Mucosa of gallbladder (tissue), 1 donor: ENCODE measurements around the gene CDK3. TPM values are rescaled to one million over a fixed set of nuclear protein-coding genes. Genes with fewer than 3 reads are reported as not detected.

Experiments used
- DNase-seq: peaks from one replicate; pipeline ENCODE4 v3.0.0-alpha.2; 2020; ENCODE audit warnings: low spot score
- total RNA-seq: library from RNA; stranded (reverse); gene quantifications from one replicate; pipeline ENCODE4 v1.2.1, GENCODE V29; 2021
- donor health status: DM: no; HTN: no; CAD: no.

Gene CDK3
- total RNA-seq, 1 donor from 2014 or later, result 11.9 TPM

GRCh38 chr17:75991396-75991795 is 9.3 kb upstream of the CDK3 start:
- DNase-seq, result no peak

- no peak for DNase-seq
Measured at GRCh38 chr17:75994802-75995370, 5.8 kb upstream of the CDK3 start.

DNA sequence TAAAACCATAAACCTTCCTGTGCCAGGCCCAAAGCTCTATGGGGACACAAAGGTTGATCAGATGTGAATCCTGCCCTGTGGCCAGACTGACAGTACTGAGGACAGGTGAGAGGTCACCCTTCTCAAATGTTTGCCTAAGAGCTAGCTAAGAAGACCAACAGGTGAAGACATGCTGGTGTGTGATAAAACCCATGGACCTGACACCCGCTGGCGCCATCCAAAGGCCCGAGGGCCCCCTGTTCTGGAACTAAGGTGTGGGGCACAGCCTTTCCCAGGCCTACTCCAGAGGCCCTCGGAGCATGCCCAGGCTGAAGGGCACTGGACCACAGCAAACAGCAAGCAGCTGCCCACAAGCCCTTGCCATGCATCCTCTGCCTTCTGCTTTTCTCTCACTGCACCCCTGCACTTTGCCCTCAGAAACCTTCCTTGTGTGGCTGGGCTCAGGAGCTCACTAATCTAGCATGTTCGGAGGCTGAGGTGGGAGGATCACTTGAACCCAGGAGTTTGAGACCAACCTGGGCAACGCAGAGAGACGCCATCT is 5.2 kb upstream of the CDK3 start:
- no peak for DNase-seq

DNA sequence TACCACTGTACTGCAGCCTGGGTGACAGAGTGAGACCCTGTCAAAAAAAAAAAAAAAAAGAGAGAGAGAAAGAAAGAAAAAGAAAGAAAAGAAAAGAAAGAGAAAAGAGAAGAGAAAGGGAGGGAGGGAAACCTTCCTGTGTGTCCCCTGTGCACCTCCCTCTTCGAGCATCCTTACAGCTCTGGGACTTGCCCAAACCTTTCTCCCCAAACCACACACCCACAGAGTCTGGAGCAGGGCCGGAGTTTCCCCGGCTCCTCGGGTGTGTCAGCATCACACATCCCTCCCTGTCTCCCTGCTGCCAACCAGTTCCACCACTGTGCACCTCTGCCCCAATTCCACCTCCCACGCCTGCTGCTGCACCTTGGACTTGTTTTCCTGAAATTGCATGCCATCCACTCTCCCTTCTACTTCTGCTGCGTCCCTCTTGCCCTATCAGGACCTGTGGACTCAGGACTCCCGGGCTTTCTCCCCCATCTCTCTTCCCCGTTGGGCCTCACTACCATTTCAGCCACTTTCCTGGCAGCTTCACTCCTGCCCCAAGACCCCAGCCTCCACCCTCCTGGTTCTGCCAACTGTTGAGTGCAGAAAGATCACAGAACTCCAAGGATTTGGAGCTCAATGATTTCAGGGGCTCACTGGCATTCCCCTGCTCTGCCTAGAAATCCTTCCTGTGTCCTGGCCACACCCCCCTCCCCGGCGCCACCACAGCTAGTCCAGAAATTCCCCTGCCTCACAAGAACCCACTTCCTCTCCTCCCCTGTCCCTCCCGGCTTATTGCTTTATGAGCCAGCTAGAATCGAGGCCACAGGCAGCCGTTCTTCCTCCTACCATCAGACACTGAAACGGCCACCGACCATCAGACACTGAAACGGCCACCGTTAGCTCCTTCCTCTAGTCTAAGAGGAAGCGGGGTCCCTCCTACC is 3.7 kb upstream of the CDK3 start:
- DNase-seq, result peak; percentile 59

- DNase-seq, result no peak
Measured at GRCh38 chr17:75998327-75998795, 2.3 kb upstream of the CDK3 start.

- DNase-seq, result no peak
Measured at GRCh38 chr17:76000016-76000754, 470 bp upstream of the CDK3 start.

DNA sequence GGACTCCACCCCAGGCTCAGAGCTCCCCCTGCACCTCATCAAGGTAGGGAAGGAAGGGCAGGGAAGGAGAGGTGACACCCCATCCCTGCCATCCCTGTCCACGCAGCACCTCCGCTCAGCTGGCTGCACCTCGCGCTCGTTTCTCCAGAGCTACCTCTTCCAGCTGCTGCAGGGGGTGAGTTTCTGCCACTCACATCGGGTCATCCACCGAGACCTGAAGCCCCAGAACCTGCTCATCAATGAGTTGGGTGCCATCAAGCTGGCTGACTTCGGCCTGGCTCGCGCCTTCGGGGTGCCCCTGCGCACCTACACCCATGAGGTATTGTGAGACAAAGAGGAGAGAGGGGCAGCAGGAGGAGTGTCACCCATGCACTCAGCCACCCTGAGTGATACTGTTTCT is 1.4 kb downstream of the CDK3 start:
- no peak for DNase-seq

- no peak for DNase-seq
Measured at GRCh38 chr17:76003915-76004314, 3.3 kb downstream of the CDK3 start.

DNA sequence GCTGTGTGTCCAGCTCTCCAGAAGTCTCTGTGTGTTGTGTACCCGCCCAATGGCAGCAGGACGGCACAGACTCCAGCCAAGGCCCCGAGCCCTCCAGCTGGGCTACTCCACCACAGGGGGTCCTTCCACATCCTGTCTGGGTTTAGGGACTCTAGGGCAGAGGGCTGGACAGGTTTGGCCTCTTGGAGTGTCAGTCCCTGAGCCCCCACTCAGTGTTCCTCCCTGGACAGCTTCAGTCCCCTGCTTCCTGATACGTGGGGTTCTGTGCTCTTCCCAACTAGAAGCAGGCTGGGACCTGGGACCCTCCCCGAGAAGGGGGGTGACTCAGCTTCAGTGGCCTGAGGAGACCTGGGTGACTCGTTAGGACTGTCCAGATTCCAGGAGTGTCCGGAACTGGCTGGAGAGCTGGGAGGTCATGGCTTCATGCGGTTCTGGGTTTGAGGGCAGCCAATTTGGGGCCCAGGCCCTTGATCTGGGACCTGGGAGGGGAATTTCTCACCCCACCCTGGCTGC is 4.2 kb downstream of the CDK3 start:
- no peak for DNase-seq

GRCh38 chr17:76005263-76006149 is 4.9 kb downstream of the CDK3 start:
- peak; percentile 78 for DNase-seq

DNA sequence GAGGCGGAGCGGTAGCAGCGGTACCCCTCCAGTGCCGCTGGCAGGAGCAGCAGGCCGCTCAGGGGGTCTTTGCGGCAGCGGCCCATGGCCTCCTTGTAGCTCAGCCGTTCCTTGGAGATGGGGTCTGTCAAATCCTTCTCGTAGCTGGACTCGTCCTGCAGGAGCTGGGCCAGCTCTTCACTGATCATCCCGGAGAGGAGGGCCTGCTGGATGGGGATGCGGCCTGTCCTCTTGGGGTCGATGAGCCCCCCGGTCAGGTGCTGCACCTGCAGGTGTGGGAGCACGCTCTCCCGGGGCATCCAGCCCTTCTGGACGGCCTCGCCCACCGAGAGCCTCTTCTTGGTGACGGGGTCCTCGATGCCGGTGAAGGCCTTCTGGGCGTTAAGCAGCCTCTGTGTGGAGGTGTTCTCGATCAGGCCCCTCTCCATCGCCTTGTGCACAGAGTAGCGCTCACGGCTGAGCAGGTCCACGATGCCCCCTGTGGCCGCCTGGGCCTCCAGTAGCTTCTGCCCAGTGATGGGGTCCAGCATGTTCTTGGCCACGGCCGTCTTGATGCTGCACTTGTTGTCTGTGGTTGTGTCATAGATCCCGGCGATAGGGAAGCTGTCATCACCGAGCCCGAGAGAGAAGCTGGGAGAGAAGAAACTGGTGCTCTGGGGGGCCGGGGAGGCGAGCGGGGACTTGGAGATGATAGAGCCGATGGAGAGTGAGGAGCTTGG is 6.6 kb downstream of the CDK3 start:
- no peak for DNase-seq

DNA sequence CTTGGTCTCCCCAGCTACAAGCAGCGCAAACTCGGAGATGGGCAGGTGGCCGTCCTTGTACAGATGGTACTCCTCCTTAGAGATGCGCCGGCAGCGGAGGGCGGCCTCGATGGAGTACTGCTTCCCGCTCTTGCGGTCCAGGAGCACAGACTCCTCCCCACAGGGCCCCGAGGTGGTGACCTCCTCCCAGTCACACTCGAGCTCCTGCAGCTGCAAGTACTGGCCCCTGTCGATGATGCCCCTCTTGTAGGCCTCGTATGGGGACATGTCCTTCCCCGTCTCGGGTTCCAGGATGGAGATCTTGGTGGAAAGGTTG is 7.2 kb downstream of the CDK3 start:
- no peak for DNase-seq

GRCh38 chr17:76008208-76008607 is 7.6 kb downstream of the CDK3 start:
- no peak for DNase-seq

DNA sequence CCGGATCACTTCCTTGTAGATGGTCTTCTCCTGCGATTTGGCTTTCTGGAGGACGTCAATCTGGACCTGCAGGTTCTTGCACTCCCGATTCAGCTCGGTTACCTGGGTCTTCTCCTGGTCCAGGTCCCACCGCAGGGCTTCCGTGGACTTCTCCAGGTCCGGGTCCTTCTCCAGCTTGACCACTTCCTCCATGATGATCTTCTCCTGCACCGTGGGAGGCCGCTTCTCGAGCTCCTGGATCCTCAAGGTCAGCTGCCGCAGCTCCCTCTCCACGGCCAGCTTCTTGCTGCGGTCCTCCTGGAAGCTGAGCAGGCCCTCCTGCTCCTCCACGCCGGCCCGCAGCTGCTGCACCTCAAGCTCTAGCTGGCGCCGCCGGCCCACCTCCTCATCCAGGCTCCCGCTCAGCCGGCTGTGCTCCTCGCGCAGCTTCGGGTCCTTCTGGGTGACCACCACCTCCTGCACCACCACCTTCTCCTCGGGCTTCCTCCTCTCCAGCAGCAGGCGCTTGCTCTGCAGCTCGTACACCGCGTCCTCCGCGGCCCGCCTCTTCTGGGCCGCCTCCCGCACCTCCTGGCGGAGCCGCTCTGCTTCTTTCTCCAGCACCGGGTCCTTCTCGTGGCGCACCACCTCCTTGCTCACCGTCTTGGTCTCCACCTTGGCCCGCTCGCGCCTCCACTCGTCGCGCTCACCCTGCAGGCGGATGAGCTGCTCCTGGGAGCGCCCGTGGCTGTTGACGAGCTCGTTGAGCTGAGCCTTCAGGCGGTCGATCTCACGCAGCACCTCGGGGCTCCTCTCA is 8.2 kb downstream of the CDK3 start:
- no peak for DNase-seq

DNA sequence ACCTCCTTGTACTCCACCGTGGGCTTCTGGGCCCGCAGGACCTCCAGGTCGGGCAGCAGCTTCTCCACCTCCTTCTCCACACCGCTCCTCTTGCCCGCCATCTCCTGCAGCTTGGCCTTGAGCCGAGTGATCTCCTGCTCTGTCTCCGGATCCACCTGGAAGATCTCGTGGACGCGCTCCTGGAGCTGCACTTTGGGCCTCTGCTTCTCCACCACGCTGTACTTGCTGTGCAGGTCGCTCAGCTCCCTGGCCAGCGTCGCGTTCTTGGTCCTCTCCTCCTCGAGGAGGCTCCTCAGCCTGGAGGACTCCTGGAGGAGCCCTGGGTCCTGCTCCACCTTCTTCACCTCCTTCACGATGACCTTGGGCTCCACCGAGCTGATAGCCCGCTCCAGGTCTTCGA is 8.8 kb downstream of the CDK3 start:
- no peak for DNase-seq

DNA sequence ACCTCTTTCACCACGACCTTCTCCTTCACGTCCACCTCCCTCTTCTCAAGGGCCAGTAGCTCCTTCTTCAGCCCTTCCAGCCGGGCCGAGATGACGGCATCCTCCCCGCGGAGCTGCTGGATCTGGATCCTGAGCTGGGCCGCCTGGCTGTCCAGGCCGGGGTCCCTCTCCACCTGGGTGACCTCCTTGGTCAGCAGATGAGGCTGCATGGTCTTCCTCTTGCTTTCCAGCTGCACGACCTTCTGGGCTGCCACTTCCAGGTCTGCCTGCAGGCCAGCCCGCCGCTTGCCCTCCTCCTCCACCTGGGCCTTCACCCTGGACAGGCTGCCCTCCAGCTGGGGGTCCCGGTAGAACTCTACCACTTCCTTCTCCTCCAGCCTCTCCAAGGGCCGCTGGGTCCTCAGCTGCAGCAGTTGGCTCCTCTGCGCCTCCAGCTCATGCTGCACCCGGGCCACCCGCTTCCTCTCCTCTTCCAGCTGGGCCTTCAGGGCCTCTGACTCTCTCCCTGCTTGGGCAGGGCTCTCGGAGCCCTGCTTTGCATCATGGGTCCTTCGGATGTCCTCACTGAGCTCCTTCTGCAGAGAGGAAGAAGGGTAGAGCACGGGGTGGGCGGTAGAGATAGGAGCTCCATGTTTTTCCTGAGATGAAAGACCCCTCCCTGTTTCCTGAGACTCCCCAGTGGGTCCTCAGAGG is 9.5 kb downstream of the CDK3 start:
- no peak for DNase-seq

DNA sequence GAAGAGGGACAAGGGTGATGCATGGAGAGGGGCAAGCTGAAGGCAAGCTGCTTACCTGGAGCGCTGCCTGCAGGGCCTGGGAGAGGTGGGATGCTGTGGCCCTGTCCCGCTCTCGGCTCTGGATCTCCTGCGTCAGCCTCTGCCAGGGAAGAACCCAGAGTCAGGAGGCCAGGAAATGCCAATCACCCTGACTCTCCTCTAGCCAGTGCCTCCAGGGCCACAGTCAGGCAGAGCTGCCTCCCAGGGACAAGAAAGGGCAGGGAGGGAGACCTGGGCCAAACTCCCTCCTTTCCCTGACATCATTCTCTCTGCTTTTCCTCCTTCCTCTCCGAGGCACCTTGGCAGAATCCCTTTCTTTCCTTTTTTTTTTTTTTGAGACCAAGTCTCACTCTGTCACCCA is 11.3 kb downstream of the CDK3 start:
- DNase-seq, result no peak

DNA sequence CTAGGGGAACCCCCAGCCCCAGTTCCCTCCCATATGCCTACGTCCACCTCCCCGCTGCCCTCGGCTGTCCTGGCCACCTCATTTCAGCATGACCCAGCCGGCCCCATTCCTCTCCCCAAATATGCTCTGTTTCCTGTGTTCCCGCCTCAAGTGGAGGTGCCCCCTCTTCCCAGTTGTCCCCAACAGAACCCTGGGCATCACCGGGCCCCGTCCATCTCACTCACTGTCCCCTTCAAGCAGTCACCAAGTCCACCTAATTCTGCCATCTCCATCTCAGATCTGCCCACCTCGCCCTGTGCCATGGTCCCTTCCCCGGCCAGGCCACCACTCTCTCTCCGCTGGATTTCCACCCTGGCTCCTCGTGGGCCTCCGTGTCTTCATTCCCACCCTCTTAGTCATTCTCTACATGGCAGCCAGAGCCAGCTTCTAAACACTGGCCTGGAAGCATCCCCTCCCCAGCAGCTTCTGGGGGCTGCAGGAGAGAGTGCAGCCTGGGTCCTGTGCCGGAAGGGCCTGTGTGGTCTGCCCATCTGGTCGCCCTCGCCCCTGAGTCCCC is 12.8 kb downstream of the CDK3 start:
- no peak for DNase-seq
